CD4-positive, alpha-beta T cell (primary cell): Measurements from ENCODE around the gene DPP4. TPM values are rescaled to one million over a fixed set of nuclear protein-coding genes. Genes with fewer than 3 reads are reported as not detected.

ENCODE experiments used
- ATAC-seq: fragments of 200-7000 bp; cut with Tn5 transposase; one replicate; pipeline ENCODE4 v1.10.0; 2022; ENCODE audit warnings: mild to moderate bottlenecking; ENCODE audit not compliant: poor library complexity
- CTCF ChIA-PET: fragments of 350-600 bp; sonication (Branson Sonifier 250); formaldehyde crosslinking; loops from one replicate; lab custom pipeline; 2021; ENCODE audit warnings: antibody characterized with exemption, inconsistent platforms; lab: Charles Lee
- POLR2A ChIA-PET: fragments of 350-600 bp; sonication (Branson Sonifier 250); formaldehyde crosslinking; loops from one replicate; lab custom pipeline; 2021; ENCODE audit warnings: antibody characterized with exemption, inconsistent platforms; lab: Charles Lee
- DNase-seq, 14 experiments: peaks; one replicate each; pipeline ENCODE4 v3.0.0-alpha.2; 2013 to 2020; ENCODE audit warnings: mixed read lengths in 2 of 14
- H3K27ac ChIP-seq, 2 donors: one replicate each; pipeline versions ENCODE4 v1.5.1 to v1.7.0; 2013; ENCODE audit warnings: low read length in 2 of 2, low read depth in 1 of 2, mild to moderate bottlenecking in 1 of 2
- H3K27me3 ChIP-seq, 2 experiments: 1 replicate in 1 of 2; 2 replicates in 1 of 2; pipeline versions ENCODE4 v1.6.1 to v1.7.0; 2013; ENCODE audit warnings: low read length in 2 of 2, control low read depth in 1 of 2, mild to moderate bottlenecking in 1 of 2, moderate library complexity in 1 of 2; ENCODE audit not compliant: insufficient read depth in 2 of 2, control insufficient read depth in 1 of 2
- H3K36me3 ChIP-seq: one replicate; pipeline ENCODE4 v1.6.1; 2013; ENCODE audit warnings: low read length, control low read depth; ENCODE audit not compliant: insufficient read depth
- H3K4me1 ChIP-seq: one replicate; pipeline ENCODE4 v1.6.1; 2013; ENCODE audit warnings: low read length, control low read depth; ENCODE audit not compliant: insufficient read depth
- H3K4me3 ChIP-seq: one replicate; pipeline ENCODE4 v1.5.1; 2013; ENCODE audit warnings: mild to moderate bottlenecking, low read length, moderate library complexity
- H3K9me3 ChIP-seq, 2 experiments: 1 replicate in 1 of 2; 2 replicates in 1 of 2; pipeline versions ENCODE4 v1.6.1 to v1.7.0; 2013; ENCODE audit warnings: low read length in 2 of 2, mild to moderate bottlenecking in 2 of 2, control low read depth in 1 of 2, moderate library complexity in 1 of 2; ENCODE audit not compliant: control insufficient read depth in 1 of 2, insufficient read depth in 1 of 2
- H3K27ac Mint-ChIP-seq: one replicate; pipeline ENCODE4 v1.8.0; 2020; ENCODE audit warnings: mixed read lengths
- H3K27me3 Mint-ChIP-seq: one replicate; pipeline ENCODE4 v1.8.0; 2021; ENCODE audit warnings: mixed read lengths
- H3K36me3 Mint-ChIP-seq: one replicate; pipeline ENCODE4 v1.8.0; 2021; ENCODE audit warnings: low read depth, mixed read lengths
- H3K4me1 Mint-ChIP-seq: one replicate; pipeline ENCODE4 v1.8.0; 2021; ENCODE audit warnings: low read depth, mixed read lengths
- H3K4me3 Mint-ChIP-seq: one replicate; pipeline ENCODE4 v1.8.0; 2020; ENCODE audit warnings: mild to moderate bottlenecking, mixed read lengths
- H3K9me3 Mint-ChIP-seq: one replicate; pipeline ENCODE4 v1.8.0; 2020; ENCODE audit warnings: mixed read lengths
- intact Hi-C, 2 experiments: fragments of 100-400 bp; cut with DNase I in 1 of 2; cut with micrococcal nuclease in 1 of 2; formaldehyde crosslinking; loops; one replicate each; pipeline versions ENCODE4 v1.15.1 to v1.9.0; 2023 to 2025; cut with DNase I, micrococcal nuclease
- total RNA-seq, 174 experiments: library from RNA in 2 of 174; stranded (reverse) in 2 of 174; gene quantifications; one replicate each; pipeline ENCODE4 v1.2.3 and lab custom pipeline; 2021 to 2026
- TF ChIP-seq, protein P1 (sequence below): fragments of 200-600 bp; IDR thresholded peaks from one replicate; pipeline ENCODE4 v1.8.0; 2022; ENCODE audit warnings: antibody characterized with exemption, mild to moderate bottlenecking

Gene DPP4
- total RNA-seq, 2 experiments from 2014 or later, result 15.5 to 16.7 TPM

DNA sequence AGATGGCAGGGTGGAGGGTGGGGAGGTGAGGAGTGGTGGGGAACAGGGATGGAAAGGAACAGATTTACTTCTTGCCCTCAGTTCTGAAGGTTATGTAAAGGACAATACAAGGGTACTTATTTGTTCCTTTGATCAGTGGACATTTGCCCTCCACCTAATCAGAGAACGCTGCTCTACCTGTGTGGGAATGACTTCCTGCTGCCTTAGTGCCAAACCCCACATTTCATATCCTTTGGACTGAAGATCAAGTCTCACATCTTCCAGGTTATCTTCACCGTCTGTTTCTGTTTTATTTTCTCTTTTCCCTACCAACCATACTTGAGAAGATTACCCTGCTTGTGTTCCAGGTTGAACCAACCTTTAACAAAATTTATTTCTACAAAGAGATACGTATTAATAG, 8.7 kb upstream of the DPP4 start:
- Histone ChIP-seq H3K4me1 (no peaks in the 10 kb centered on the region), H3K27me3 (no peaks in the 10 kb centered on the region), H3K4me3 (no peak overlapping the region), H3K36me3 (no peaks in the 10 kb centered on the region), H3K27ac (no peak overlapping the region), H3K9me3 (peaks cover 9 to 14% of the 10 kb centered on the region in 2 experiments)
- peaks cover 7% of the 10 kb centered on the region for H3K9me3 Mint-ChIP-seq
- no peaks in the 10 kb centered on the region for H3K4me1 Mint-ChIP-seq
- H3K4me3 Mint-ChIP-seq, result no peak overlapping the region
- DNase-seq (no peak), ATAC-seq (no peak)
- intact Hi-C loops, result no loop called here
- ChIA-PET POLR2A (no interaction called here), CTCF (no interaction called here)
- no peaks in the 10 kb centered on the region for H3K27me3 Mint-ChIP-seq
- no peak overlapping the region for H3K27ac Mint-ChIP-seq
- TF ChIP-seq, protein P1, sequence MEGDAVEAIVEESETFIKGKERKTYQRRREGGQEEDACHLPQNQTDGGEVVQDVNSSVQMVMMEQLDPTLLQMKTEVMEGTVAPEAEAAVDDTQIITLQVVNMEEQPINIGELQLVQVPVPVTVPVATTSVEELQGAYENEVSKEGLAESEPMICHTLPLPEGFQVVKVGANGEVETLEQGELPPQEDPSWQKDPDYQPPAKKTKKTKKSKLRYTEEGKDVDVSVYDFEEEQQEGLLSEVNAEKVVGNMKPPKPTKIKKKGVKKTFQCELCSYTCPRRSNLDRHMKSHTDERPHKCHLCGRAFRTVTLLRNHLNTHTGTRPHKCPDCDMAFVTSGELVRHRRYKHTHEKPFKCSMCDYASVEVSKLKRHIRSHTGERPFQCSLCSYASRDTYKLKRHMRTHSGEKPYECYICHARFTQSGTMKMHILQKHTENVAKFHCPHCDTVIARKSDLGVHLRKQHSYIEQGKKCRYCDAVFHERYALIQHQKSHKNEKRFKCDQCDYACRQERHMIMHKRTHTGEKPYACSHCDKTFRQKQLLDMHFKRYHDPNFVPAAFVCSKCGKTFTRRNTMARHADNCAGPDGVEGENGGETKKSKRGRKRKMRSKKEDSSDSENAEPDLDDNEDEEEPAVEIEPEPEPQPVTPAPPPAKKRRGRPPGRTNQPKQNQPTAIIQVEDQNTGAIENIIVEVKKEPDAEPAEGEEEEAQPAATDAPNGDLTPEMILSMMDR, result no peak
- peaks cover 4% of the 10 kb centered on the region for H3K36me3 Mint-ChIP-seq

DNA sequence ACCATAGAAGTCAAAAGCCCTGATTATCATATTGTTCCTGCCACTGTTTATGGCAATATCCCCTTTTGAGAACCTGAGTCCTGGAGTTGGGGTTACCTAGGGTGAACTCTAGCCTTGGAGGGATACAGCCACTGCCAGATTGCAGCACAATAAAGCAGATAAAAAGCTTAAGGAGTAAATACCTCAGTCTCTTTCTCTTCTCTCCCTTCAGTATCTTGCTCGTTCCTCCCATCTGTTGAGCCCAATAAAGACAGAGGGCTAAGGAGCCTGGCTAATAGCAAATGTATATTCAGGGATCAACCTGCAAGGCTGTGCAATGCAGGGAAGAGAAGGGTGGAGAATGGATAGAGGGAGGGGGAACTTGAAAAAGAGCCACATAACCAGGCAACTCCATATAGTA, 8.0 kb upstream of the DPP4 start:
- no peak for ATAC-seq
- Histone ChIP-seq H3K4me3 (no peak overlapping the region), H3K36me3 (no peaks in the 10 kb centered on the region), H3K4me1 (no peaks in the 10 kb centered on the region), H3K27ac (no peak overlapping the region), H3K9me3 (peaks cover 12 to 14% of the 10 kb centered on the region in 2 experiments), H3K27me3 (no peaks in the 10 kb centered on the region)
- Mint-ChIP-seq H3K4me3 (no peak overlapping the region), H3K9me3 (peaks cover 7% of the 10 kb centered on the region), H3K4me1 (no peaks in the 10 kb centered on the region), H3K36me3 (peaks cover 4% of the 10 kb centered on the region), H3K27ac (no peak overlapping the region), H3K27me3 (no peaks in the 10 kb centered on the region)
- TF ChIP-seq, protein P1, result no peak
- CTCF ChIA-PET, result no interaction called here
- no peak for DNase-seq
- POLR2A ChIA-PET, result no interaction called here
- intact Hi-C loops, result no loop called here

DNA sequence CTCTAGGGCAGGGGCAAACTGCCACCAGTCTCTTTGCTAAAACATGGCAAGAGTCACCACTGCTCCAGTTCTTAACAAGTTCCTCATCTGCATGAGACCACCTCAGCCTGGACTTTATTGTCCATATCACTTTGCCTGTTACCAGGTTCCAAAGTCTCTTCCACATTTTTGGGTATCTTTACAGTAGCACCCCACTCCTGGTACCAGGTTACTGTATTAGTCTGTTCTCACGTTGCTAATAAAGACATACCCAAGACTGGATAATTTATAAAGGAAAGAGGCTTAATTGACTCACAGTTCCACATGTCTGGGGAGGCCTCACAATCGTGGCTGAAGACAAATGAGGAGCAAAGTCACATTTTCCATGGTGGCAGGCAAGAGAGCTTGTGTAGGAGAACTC, 5.5 kb upstream of the DPP4 start:
- Histone ChIP-seq H3K4me3 (no peak overlapping the region), H3K36me3 (no peaks in the 10 kb centered on the region), H3K27me3 (no peaks in the 10 kb centered on the region), H3K27ac (no peak overlapping the region), H3K9me3 (peaks cover 12 to 14% of the 10 kb centered on the region in 2 experiments), H3K4me1 (peaks cover 5% of the 10 kb centered on the region)
- ChIA-PET POLR2A (no interaction called here), CTCF (no interaction called here)
- H3K4me1 Mint-ChIP-seq, result peaks cover 10% of the 10 kb centered on the region
- TF ChIP-seq, protein P1, result no peak
- DNase-seq (no peak), ATAC-seq (no peak)
- H3K9me3 Mint-ChIP-seq, result peaks cover 7% of the 10 kb centered on the region
- intact Hi-C loops, result loop anchor here in 1 of 2 experiments (5.0 kb wide), 1 partner anchor 43 kb away; no protein-coding TSS in a partner anchor
- H3K27ac Mint-ChIP-seq, result no peak overlapping the region
- H3K4me3 Mint-ChIP-seq, result no peak overlapping the region
- peaks cover 5% of the 10 kb centered on the region for H3K36me3 Mint-ChIP-seq
- no peaks in the 10 kb centered on the region for H3K27me3 Mint-ChIP-seq
